Measurements from ENCODE around the gene UQCRQ.

UQCRQ gene

GRCh38 chr5:132872788-132873118 lies 6.3 kb downstream of the UQCRQ start:
- DNase-seq = no peak

GRCh38 chr5:132873119-132873929 lies 6.9 kb downstream of the UQCRQ start, which contains the start of gene LEAP2:
LEAP2 (plus strand) TSS chr5:132873668; CDS start chr5:132873695, 27 bp downstream.
- DNase-seq = no peak

GRCh38 chr5:132873930-132874271 lies 7.5 kb downstream of the UQCRQ start:
- no peak for DNase-seq

GRCh38 chr5:132876020-132876759 lies 9.7 kb downstream of the UQCRQ start:
- no peak for DNase-seq

GRCh38 chr5:132877466-132877865 lies 11.0 kb downstream of the UQCRQ start:
- DNase-seq = no peak

- peak; percentile 49 for DNase-seq
Measured at GRCh38 chr5:132877938-132878337, 11.5 kb downstream of the UQCRQ start.

GRCh38 chr5:132883261-132883834 lies 16.9 kb downstream of the UQCRQ start:
- no peak for DNase-seq

GRCh38 chr5:132884548-132884947 lies 18.1 kb downstream of the UQCRQ start:
- no peak for DNase-seq

- no peak for DNase-seq
Measured at GRCh38 chr5:132886064-132886823, 19.8 kb downstream of the UQCRQ start.

- DNase-seq = no peak
Measured at GRCh38 chr5:132887283-132887682, 20.8 kb downstream of the UQCRQ start.

GRCh38 chr5:132889501-132889900 lies 23.1 kb downstream of the UQCRQ start:
- no peak for DNase-seq

GRCh38 chr5:132890817-132891216 lies 24.4 kb downstream of the UQCRQ start:
- DNase-seq = no peak

GRCh38 chr5:132895719-132896305 lies 29.4 kb downstream of the UQCRQ start:
- DNase-seq = no peak

GRCh38 chr5:132896685-132897084 lies 30.2 kb downstream of the UQCRQ start:
- DNase-seq = no peak

GRCh38 chr5:132898094-132898493 lies 31.7 kb downstream of the UQCRQ start:
- DNase-seq = no peak

GRCh38 chr5:132901036-132901435 lies 34.6 kb downstream of the UQCRQ start:
- DNase-seq = no peak

GRCh38 chr5:132901730-132902129 lies 35.3 kb downstream of the UQCRQ start:
- no peak for DNase-seq

GRCh38 chr5:132905938-132906337 lies 39.5 kb downstream of the UQCRQ start:
- DNase-seq = no peak

GRCh38 chr5:132907161-132907560 lies 40.7 kb downstream of the UQCRQ start:
- DNase-seq = no peak

- DNase-seq = no peak
Measured at GRCh38 chr5:132909702-132910101, 43.3 kb downstream of the UQCRQ start.

- DNase-seq = no peak
Measured at GRCh38 chr5:132915681-132916080, 49.2 kb downstream of the UQCRQ start.

GRCh38 chr5:132916086-132916485 lies 49.6 kb downstream of the UQCRQ start:
- no peak for DNase-seq

All from NCI-H1105 (cell line).